ENCODE data around the gene SLC35E3.

SLC35E3 gene

DNA sequence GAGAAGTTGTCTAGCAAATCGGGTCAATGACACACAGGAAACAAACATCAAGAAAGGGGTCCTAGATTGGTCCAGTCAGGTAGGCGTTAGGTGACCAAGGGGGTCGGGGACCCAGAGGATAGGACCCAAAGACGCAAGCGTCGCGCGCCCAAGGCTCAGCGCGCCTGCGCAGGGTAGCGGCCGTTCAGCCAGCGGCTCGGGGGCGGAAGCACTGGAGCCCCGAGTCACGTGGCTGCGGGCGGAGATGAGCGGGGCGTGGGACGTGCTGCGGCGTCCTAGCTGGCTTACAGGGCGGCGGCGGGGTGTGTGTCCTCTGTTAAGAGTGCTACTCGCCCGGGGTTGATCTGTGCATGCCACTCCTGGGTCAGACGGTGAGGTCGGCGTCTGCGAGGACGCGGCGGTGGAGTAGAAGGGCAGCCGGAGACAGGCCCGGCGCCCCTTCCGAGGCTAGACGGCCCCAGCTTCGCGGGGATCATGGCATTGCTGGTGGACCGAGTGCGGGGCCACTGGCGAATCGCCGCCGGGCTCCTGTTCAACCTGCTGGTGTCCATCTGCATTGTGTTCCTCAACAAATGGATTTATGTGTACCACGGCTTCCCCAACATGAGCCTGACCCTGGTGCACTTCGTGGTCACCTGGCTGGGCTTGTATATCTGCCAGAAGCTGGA is at the start of gene SLC35E3:
Gene SLC35E3, plus strand, starts transcription at position 273 of the 668 bp plus-strand sequence. Its CDS starts 202 bp downstream, at position 475.
- in situ Hi-C loops (cut with HindIII; ENCODE audit: low pct_ligation_motif_present, low sequenced_read_pairs): no loop called here
- Histone ChIP-seq H3K4me3 (ENCODE audit: low read depth, low read length) (peak within 1 kb of the TSS; percentile 76), H3K27ac (peak within 1 kb of the TSS; percentile 69), H3K27me3 (replicated peaks) (no peaks in the 10 kb centered on the region), H3K36me3 (replicated peaks) (no peaks in the 10 kb centered on the region)
- TF ChIP-seq, protein P1, sequence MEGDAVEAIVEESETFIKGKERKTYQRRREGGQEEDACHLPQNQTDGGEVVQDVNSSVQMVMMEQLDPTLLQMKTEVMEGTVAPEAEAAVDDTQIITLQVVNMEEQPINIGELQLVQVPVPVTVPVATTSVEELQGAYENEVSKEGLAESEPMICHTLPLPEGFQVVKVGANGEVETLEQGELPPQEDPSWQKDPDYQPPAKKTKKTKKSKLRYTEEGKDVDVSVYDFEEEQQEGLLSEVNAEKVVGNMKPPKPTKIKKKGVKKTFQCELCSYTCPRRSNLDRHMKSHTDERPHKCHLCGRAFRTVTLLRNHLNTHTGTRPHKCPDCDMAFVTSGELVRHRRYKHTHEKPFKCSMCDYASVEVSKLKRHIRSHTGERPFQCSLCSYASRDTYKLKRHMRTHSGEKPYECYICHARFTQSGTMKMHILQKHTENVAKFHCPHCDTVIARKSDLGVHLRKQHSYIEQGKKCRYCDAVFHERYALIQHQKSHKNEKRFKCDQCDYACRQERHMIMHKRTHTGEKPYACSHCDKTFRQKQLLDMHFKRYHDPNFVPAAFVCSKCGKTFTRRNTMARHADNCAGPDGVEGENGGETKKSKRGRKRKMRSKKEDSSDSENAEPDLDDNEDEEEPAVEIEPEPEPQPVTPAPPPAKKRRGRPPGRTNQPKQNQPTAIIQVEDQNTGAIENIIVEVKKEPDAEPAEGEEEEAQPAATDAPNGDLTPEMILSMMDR (IDR thresholded peaks at IDR 0.05; ENCODE audit: low read depth, low read length, missing control alignments): no peak
- peak; percentile 82 for DNase-seq

DNA sequence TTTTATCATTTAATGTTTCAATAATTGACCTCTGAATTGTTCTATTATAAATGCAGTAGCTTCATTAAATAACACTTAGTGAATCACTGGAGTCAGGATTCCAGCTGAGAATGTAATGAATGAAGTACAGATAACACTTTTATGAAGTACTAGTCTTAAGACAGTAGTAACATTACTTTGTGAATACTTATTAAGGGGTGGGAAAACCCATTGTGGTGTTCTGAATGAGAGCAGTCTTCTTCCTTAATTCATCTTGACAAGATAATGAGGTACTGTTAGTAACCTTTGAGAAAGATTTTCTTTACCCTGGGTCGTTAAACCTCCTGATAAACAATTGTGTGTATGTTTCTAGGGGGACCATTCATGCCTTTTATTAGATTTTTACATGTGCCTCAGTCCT is 46.5 kb upstream of the SLC35E3 start:
- TF ChIP-seq, protein P1 (IDR thresholded peaks at IDR 0.05; ENCODE audit: low read depth, low read length, missing control alignments): no peak
- Histone ChIP-seq H3K4me3 (ENCODE audit: low read depth, low read length) (no peak overlapping the region), H3K27ac (no peak overlapping the region), H3K27me3 (replicated peaks) (no peaks in the 10 kb centered on the region), H3K36me3 (replicated peaks) (peaks cover 22% of the 10 kb centered on the region)
- no peak for DNase-seq
- in situ Hi-C loops (cut with HindIII; ENCODE audit: low pct_ligation_motif_present, low sequenced_read_pairs): no loop called here

DNA sequence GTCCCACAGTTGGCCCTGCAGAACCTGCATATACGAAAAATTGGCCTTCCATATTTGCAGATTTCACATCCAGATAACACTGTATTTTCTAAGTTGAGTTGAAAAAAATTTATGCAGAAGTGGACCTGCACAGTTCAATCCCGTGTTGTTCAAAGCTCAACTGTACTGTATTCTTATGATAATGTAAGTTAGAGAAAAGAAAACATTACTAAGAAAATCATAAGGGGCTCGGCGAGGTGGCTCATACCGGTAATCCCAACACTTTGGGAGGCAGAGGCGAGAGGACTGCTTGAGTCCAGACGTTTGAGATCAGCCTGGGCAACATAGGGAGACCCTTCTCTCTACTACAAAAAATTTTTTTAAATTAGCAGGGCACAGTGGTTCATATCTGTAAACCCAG is 18.2 kb upstream of the SLC35E3 start:
- Histone ChIP-seq H3K36me3 (replicated peaks) (peaks cover 12% of the 10 kb centered on the region), H3K27ac (no peak overlapping the region), H3K4me3 (ENCODE audit: low read depth, low read length) (no peak overlapping the region), H3K27me3 (replicated peaks) (no peaks in the 10 kb centered on the region)
- in situ Hi-C loops (cut with HindIII; ENCODE audit: low pct_ligation_motif_present, low sequenced_read_pairs): no loop called here
- TF ChIP-seq, protein P1 (IDR thresholded peaks at IDR 0.05; ENCODE audit: low read depth, low read length, missing control alignments): no peak
- no peak for DNase-seq

DNA sequence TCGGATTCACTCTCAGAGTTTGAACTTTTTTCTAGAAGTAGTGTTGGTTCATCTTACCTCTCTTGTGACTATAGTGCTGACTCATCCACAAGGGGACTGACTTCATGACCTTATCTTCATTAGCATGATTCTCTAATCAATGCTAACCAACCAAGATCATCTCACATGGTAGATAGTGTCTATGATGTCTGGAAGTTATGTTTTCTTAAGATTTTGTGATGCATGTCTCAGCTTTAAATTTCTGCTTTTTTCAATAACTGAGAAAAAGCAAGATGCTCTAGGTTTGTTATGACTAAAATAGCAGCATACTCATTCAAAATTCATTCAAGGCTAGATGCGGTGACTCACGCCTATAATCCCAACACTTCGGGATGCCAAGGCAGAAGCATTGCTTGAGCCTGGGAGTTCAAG is 12.3 kb upstream of the SLC35E3 start:
- TF ChIP-seq, protein P1 (IDR thresholded peaks at IDR 0.05; ENCODE audit: low read depth, low read length, missing control alignments): no peak
- DNase-seq: peak; percentile 81
- H3K36me3 ChIP-seq (replicated peaks): peaks cover 10% of the 10 kb centered on the region
- H3K27ac ChIP-seq: peak overlapping the region; percentile 39
- in situ Hi-C loops (cut with HindIII; ENCODE audit: low pct_ligation_motif_present, low sequenced_read_pairs): no loop called here
- H3K4me3 ChIP-seq (ENCODE audit: low read depth, low read length): no peak overlapping the region
- no peaks in the 10 kb centered on the region for H3K27me3 ChIP-seq (replicated peaks)

DNA sequence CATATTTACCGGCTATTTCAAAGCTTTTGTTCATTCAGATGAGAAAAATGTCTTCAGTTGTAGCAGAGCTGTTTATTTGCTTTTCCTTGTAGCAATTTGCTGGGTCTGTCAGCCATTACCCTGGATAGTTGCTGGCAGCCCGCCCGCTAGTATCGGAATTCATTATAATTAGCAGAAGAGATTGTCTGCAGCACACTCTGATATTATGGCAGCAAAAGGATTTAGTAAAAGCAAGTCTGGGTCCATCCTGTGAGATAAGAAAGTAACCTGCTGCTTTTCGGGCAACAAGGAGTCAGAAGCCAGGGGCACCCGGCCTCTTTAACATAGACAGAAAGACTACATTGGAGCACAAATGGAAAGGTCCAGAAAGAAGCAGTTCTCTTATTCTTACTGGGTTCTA is 6.1 kb upstream of the SLC35E3 start:
- in situ Hi-C loops (cut with HindIII; ENCODE audit: low pct_ligation_motif_present, low sequenced_read_pairs): no loop called here
- no peaks in the 10 kb centered on the region for H3K27me3 ChIP-seq (replicated peaks)
- H3K4me3 ChIP-seq (ENCODE audit: low read depth, low read length): no peak overlapping the region
- H3K27ac ChIP-seq: no peak overlapping the region
- peaks cover 6% of the 10 kb centered on the region for H3K36me3 ChIP-seq (replicated peaks)
- DNase-seq: no peak
- TF ChIP-seq, protein P1 (IDR thresholded peaks at IDR 0.05; ENCODE audit: low read depth, low read length, missing control alignments): no peak

DNA sequence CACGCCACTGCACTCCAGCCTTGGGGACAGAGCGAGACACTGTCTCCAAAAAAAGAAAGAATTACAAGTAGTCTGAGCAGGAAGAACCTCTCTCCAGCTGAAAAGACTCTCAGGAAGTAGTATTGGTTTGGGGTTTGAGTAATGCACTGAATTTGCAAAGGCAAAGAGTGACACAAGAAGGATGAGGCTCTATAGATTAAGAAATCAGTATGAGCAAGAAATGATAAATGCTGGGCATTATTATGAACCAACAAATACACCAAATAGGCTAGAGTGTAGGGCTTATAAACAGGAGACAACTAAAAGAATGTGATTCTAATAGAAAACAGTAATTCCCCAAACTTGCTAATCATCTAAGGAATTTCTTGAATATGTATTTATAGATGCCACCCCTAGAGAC is 2.6 kb upstream of the SLC35E3 start:
- Histone ChIP-seq H3K27ac (no peak overlapping the region), H3K27me3 (replicated peaks) (no peaks in the 10 kb centered on the region), H3K36me3 (replicated peaks) (no peaks in the 10 kb centered on the region), H3K4me3 (ENCODE audit: low read depth, low read length) (no peak overlapping the region)
- in situ Hi-C loops (cut with HindIII; ENCODE audit: low pct_ligation_motif_present, low sequenced_read_pairs): no loop called here
- no peak for DNase-seq
- TF ChIP-seq, protein P1 (IDR thresholded peaks at IDR 0.05; ENCODE audit: low read depth, low read length, missing control alignments): no peak
